SIG-M5 (cell line): ENCODE data around the gene B4GALT5.

Experiments
- DNase-seq: peaks from one replicate; lab custom pipeline; 2025; lab: John Stamatoyannopoulos, UW

B4GALT5 gene

DNA sequence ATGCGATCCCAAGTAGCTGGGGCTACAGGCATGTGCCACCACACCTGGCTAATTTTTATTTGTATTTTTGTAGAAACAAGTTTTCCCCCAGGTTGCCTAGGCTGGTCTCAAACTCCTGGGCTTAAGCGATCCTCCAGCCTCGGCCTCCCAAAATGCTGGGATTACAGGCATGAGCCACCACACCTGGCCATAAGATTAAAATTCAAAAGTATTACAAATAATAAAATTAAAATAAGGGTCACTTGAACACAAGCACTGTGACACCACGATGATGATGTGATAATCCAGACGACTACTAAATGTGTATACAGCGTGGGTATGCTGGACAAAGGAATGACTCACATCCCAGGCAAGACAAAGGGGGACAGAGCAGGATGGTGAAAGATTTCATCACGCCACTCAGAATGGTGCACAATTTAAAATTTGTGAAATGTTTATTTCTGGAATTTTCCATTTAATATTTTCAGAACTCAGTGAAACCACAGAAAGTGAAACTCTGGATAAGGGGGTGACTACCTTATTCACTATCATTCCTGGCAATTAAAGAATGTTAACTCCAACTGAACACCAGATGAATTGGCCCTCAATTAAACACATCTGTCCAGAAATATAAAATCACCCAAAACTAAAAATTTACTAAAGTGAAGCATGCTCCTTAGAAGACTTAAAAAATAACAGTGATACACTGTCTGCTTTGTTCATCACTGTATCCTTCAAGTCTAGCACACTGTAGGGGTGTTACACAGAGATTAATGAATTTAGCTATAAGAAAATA is 13.1 kb downstream of the B4GALT5 start:
- peak; percentile 43 for DNase-seq

DNA sequence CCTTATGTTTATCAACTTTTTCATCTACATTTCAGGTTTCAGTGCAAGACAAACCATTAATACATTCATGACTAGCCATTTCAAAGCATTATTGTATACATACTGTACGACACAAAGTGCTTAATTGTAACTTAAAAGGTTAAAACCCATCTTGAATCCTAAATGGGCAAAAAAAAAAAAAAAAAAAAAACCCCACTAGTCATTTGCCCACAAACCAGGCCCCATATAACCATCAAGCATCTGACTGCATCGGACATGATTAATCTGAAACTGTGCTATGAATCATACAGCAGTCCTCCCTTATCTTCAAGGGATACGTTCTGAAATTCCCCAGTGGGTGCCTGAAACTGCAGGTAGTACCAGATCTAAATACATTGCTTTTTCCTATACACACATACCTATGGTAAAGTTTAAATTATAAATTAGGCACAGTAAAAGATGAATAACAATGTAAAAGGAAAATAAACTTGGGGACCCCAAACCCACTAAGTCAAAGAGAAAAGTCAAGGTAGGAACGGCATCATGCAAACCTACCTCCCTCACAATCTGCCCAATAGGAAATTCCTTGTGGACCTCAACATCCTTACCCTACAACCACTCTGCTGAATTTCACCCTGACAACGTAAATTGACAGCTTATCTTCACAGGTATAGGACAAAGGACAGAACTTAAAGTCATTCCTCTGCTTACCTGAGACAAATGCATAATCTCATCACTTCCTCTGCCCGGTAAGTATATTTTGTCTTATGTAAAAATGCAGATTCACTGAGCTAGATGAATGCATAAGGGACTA is 14.3 kb downstream of the B4GALT5 start:
- DNase-seq: no peak

- DNase-seq: no peak
These were observed 15.2 kb downstream of the B4GALT5 start for GRCh38 chr20:49698477-49698876.

GRCh38 chr20:49697071-49697470 is 16.6 kb downstream of the B4GALT5 start:
- DNase-seq: no peak

DNA sequence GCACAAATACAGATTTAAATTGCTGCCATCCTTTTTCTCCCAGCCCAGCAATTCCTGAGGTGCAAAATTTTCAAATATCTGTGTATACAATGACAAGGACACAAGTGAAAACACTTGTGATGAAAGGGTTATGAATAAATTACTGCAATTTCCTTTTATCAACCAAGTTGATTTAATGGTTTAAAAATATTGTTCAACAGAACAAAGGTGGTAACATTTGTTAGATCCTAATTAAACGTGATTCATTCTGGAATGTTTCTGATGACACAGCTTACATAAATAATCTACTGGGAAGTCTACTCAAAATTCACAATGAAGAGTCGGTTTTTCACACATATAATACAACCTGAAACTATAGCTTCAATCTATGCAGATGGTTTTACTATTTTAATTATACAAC is 17.1 kb downstream of the B4GALT5 start:
- no peak for DNase-seq

- no peak for DNase-seq
These were observed 17.8 kb downstream of the B4GALT5 start for GRCh38 chr20:49695830-49696229.

- no peak for DNase-seq
These were observed 19.1 kb downstream of the B4GALT5 start for GRCh38 chr20:49694450-49695071.

- DNase-seq: no peak
These were observed 20.1 kb downstream of the B4GALT5 start for GRCh38 chr20:49693435-49694171.

GRCh38 chr20:49692941-49693340 is 20.7 kb downstream of the B4GALT5 start:
- no peak for DNase-seq

DNA sequence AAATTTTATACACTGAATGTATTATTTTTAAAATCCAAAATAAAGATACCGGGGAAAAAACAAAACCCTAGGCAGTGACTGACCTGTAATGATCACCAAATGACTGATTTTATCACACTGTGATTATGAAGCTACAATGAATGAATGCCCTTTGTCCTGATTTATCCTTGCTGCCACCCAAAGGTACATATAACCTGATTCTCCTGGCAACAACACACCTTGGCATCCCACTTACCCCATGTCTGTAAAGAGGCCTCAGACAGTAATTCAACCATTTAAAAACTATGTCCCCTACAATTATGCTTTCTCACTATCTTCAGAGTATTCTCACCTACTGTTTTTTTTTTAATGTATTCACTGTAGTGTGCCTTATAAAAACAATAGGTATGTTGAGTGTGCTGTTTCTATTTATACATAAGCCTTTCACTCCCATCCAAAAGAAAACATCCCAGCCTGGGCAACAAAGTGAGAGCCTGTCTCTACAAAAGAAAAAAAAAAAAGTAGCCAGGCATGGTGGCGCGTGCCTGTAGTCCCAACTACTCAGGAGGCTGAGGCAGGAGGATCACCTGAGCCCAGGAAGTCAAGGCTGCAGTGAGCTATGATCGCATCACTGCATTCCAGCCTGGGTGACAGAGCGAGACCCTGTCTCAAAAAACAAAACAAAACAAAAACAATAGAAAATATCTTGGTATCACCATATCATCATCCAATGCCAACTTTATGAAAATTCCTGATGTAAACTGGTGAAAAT is 21.7 kb downstream of the B4GALT5 start:
- no peak for DNase-seq

GRCh38 chr20:49690899-49691620 is 22.6 kb downstream of the B4GALT5 start:
- DNase-seq: no peak

DNA sequence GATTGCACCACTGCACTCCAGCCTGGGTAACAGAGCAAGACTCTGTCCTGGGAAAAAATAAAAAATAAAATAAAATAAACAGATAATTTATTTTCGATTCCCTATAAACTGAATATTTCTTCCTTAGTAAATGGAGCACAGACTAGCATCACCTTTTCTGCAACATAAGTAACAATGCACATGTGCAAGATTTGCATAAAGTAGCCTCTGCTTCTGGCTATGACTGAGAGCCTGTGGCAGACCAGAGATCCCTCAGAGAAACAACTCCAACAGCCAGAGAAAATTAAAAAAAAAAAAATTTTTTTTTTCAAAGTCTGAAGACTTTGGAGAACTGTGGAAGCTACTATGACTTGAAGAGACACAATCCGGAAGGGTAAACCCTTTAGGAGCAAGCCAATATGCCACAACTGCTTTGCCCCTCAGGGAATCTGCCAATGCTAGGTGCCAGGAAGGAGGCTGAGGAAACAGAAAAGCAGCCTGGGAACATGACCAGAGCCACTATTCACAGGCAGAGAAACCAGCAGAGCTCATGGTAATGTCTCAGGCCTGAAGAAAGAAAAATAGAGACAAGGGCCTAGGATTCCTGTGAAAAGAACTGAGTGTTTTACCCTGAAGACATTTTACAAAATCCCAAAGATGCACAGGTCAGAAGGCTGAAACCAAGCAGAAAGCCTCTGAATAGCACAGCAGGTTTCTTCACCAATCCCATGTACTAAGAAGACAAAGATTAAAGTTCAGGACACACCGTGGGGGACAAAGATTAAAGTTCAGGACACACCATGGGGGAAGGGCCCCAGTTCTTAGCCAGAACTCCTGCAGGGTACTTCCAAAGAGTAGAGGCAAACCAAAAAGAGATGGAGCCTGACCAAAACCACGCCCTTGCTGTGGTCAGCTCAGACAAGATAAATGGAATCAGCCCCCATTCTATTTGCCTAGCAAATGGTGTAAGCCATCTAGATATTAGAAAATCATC is 25.8 kb downstream of the B4GALT5 start:
- DNase-seq: no peak

DNA sequence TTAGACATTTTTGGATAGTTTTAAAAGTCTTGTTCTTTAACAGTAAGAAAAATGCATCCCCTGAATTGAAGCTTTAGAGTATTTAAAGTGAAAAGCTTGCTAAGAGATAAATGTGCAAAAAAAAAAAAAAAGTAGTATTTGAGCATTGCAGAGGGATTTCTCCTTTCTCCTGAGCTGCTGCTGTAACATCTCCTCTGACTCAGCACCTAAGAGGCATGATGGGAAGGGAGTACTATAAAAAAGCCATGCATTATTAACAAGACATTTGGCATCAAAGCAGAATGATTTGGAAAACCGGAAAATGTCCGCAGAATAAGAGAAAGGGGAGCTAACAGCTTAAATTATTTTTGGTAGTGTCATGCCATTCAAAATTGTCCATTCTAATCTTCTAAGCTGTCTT is 27.9 kb downstream of the B4GALT5 start:
- DNase-seq: no peak

- no peak for DNase-seq
These were observed 28.5 kb downstream of the B4GALT5 start for GRCh38 chr20:49685161-49685601.

GRCh38 chr20:49684335-49684997 is 29.2 kb downstream of the B4GALT5 start:
- DNase-seq: no peak

DNA sequence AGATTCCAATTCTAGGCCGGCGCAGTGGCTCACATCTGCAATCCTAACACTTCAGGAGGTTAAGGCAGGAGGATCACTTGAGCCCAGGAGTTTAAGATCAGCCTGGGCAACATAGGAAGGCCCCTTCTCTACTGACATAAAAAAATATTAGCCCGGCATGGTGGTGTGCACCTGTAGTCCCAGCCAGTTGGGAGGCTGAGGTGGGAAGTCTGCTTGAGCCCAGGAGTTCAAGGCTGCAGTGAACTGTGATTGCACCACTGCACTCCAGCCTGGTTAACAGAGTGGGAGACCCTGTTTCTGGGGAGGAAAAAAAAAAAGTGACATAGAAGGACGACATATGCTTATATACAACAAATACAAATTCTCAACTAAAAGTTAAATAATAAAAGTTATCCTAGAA is 30.9 kb downstream of the B4GALT5 start:
- no peak for DNase-seq

DNA sequence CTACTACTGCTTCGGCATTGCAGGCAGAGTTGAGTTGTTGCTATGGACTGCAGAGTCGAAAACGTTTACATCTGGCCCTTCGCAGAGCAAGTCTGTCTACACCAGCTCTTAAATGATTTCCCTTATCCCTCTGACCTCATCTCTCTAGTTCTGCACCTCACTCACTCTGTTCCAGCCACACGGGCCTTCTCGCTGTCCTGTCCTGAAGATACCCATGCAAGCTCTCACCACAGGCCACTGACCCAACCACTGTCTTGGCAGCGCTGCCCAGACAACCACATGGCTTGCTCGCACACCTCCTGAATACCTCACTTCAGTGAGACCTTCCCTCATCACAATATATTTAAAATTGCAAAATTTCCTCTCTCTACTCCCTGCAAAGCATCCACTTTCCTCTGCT is 31.4 kb downstream of the B4GALT5 start:
- DNase-seq: no peak

DNA sequence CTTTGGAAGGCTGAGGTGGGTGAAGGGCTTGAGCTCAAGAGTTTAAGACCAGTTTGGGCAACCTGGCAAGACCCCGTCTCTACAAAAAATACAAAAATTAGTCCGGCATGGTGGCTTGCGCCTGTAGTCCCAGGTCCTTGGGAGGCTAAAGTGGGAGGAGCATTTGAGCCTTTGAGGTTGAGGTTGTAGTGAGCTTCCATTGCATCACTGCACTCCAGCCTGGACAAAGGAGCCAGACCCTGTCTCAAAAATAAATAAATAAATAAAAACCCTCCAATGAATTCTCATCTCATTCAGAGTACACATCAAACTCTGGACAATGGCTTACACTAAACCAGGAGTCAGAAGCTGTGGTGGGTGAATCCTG is 31.8 kb downstream of the B4GALT5 start:
- DNase-seq: no peak

GRCh38 chr20:49680484-49680883 is 33.2 kb downstream of the B4GALT5 start:
- no peak for DNase-seq
